ENCODE measurements around the gene LNX1.

Gene LNX1

GRCh38 chr4:53598483-53598882 lies 7.2 kb upstream of the LNX1 start:
- DNase-seq, result no peak

GRCh38 chr4:53596901-53597300 lies 5.6 kb upstream of the LNX1 start:
- DNase-seq, result no peak

GRCh38 chr4:53595834-53596233 lies 4.5 kb upstream of the LNX1 start:
- no peak for DNase-seq

- no peak for DNase-seq
Observed at GRCh38 chr4:53595204-53595603, 3.9 kb upstream of the LNX1 start.

- DNase-seq, result no peak
Observed at GRCh38 chr4:53593765-53594164, 2.5 kb upstream of the LNX1 start.

- DNase-seq, result no peak
Observed at GRCh38 chr4:53592686-53593501, 1.6 kb upstream of the LNX1 start.

- no peak for DNase-seq
Observed at GRCh38 chr4:53592122-53592521, 836 bp upstream of the LNX1 start.

- no peak for DNase-seq
Observed at GRCh38 chr4:53590187-53590586, 1.1 kb downstream of the LNX1 start.

GRCh38 chr4:53589511-53589910 lies 1.8 kb downstream of the LNX1 start:
- no peak for DNase-seq

- DNase-seq, result no peak
Observed at GRCh38 chr4:53587135-53587534, 4.2 kb downstream of the LNX1 start.

GRCh38 chr4:53586121-53586816 lies 5.0 kb downstream of the LNX1 start:
- no peak for DNase-seq

- no peak for DNase-seq
Observed at GRCh38 chr4:53584658-53585057, 6.6 kb downstream of the LNX1 start.

- DNase-seq, result no peak
Observed at GRCh38 chr4:53583513-53583912, 7.8 kb downstream of the LNX1 start.

- DNase-seq, result no peak
Observed at GRCh38 chr4:53582194-53582593, 9.1 kb downstream of the LNX1 start.

GRCh38 chr4:53580274-53580673 lies 11.0 kb downstream of the LNX1 start:
- DNase-seq, result no peak

- no peak for DNase-seq
Observed at GRCh38 chr4:53579826-53580225, 11.5 kb downstream of the LNX1 start.

- DNase-seq, result no peak
Observed at GRCh38 chr4:53576676-53577372, 14.5 kb downstream of the LNX1 start.

GRCh38 chr4:53576071-53576617 lies 15.1 kb downstream of the LNX1 start:
- no peak for DNase-seq

GRCh38 chr4:53575552-53575951 lies 15.7 kb downstream of the LNX1 start:
- DNase-seq, result no peak

GRCh38 chr4:53574528-53574927 lies 16.8 kb downstream of the LNX1 start:
- no peak for DNase-seq

GRCh38 chr4:53573696-53574095 lies 17.6 kb downstream of the LNX1 start:
- no peak for DNase-seq

GRCh38 chr4:53572600-53572994 lies 18.7 kb downstream of the LNX1 start:
- no peak for DNase-seq

- DNase-seq, result no peak
Observed at GRCh38 chr4:53571936-53572599, 19.2 kb downstream of the LNX1 start.

All from NCI-H2171 (cell line).